HepG2 (cell line): Measurements from ENCODE around the gene ZFYVE27. TPM values are rescaled to one million over a fixed set of nuclear protein-coding genes. Genes with fewer than 3 reads are reported as not detected.

Source experiments
- CAMTA2 ChIP-seq: sonication (generic); formaldehyde crosslinking; IDR thresholded peaks from 2 replicates; pipeline ENCODE4 v1.4.0; 2020; ENCODE audit warnings: mild to moderate bottlenecking, missing genetic modification reagents, borderline replicate concordance
- CHD4 ChIP-seq: fragments of 200-600 bp; sonication (generic); IDR thresholded peaks from 2 replicates; pipeline ENCODE4 v1.7.0; 2017; ENCODE audit warnings: mild to moderate bottlenecking, low read length, borderline replicate concordance
- FOXP1 ChIP-seq, 2 experiments: fragments of 450-650 bp in 1 of 2; IDR thresholded peaks; 2 replicates each; pipeline ENCODE4 v1.6.1; 2017 to 2018; ENCODE audit warnings: antibody characterized with exemption in 1 of 2
- HNRNPLL ChIP-seq: fragments of 200-400 bp; formaldehyde crosslinking; IDR thresholded peaks from 2 replicates; pipeline ENCODE4 v1.6.1; 2017; ENCODE audit warnings: mild to moderate bottlenecking, low read depth, low read length; ENCODE audit not compliant: poor library complexity, severe bottlenecking
- HOXA9 ChIP-seq: sonication (generic); formaldehyde crosslinking; IDR thresholded peaks from 2 replicates; pipeline ENCODE4 v1.8.1; 2022; ENCODE audit warnings: missing genetic modification reagents, mild to moderate bottlenecking, moderate library complexity, borderline replicate concordance
- IKZF1 ChIP-seq: fragments of 450-650 bp; IDR thresholded peaks from 2 replicates; pipeline ENCODE4 v1.7.1; 2016
- IRF2 ChIP-seq: IDR thresholded peaks from 2 replicates; pipeline ENCODE4 v1.6.1; 2018; ENCODE audit warnings: missing genetic modification reagents, missing compliant biosample characterization
- KDM4B ChIP-seq: sonication (generic); formaldehyde crosslinking; IDR thresholded peaks from 2 replicates; pipeline ENCODE4 v1.4.0; 2020; ENCODE audit warnings: missing genetic modification reagents
- MBD4 ChIP-seq: IDR thresholded peaks from 2 replicates; pipeline ENCODE4 v1.6.1; 2012; ENCODE audit warnings: low read length, inconsistent platforms, borderline replicate concordance
- PHB2 ChIP-seq: fragments of 450-650 bp; IDR thresholded peaks from 2 replicates; pipeline ENCODE4 v1.6.1; 2018; ENCODE audit not compliant: partially characterized antibody
- ZFX ChIP-seq: sonication (generic); formaldehyde crosslinking; IDR thresholded peaks from 2 replicates; pipeline ENCODE4 v1.4.0; 2020; ENCODE audit warnings: mild to moderate bottlenecking, low read depth, missing genetic modification reagents, moderate library complexity
- ZNF12 ChIP-seq: sonication (generic); formaldehyde crosslinking; IDR thresholded peaks from 2 replicates; pipeline ENCODE4 v1.5.0; 2020; ENCODE audit warnings: missing genetic modification reagents
- ZNF446 ChIP-seq: sonication (generic); formaldehyde crosslinking; IDR thresholded peaks from 2 replicates; pipeline ENCODE4 v1.5.0; 2020; ENCODE audit warnings: mild to moderate bottlenecking, missing genetic modification reagents
- polyA plus RNA-seq, 8 experiments: library from polyadenylated mRNA; depleted of rRNA in 3 of 8; stranded (reverse) in 7 of 8; unstranded in 1 of 8; fragments of >200 nt; fragmentation: Illumina TruSeq in 4 of 8; extraction: Trizol in 4 of 8; gene quantifications; 2 replicates each; pipeline versions ENCODE4 v1.2.1 to v1.2.3, GENCODE V29; 2011 to 2016; ENCODE audit warnings: low read depth in 4 of 8, missing spikeins in 1 of 8, mixed read lengths in 1 of 8; ENCODE audit not compliant: insufficient read depth in 1 of 8
- total RNA-seq, 5 experiments: library from RNA; depleted of rRNA; stranded (reverse); fragments of >200 nt; fragmentation: Illumina TruSeq; extraction: Trizol; gene quantifications; 2 replicates each; pipeline ENCODE4 v1.2.3, GENCODE V29; 2016; ENCODE audit warnings: low read depth in 1 of 5
- TF ChIP-seq, protein P1 (sequence below): sonication (generic); formaldehyde crosslinking; IDR thresholded peaks from 2 replicates; pipeline ENCODE4 v1.5.1; 2020; ENCODE audit warnings: missing genetic modification reagents, mild to moderate bottlenecking, borderline replicate concordance
- TF ChIP-seq, protein P2 (sequence below): sonication (generic); formaldehyde crosslinking; IDR thresholded peaks from 2 replicates; pipeline ENCODE4 v1.8.1; 2023; ENCODE audit warnings: mild to moderate bottlenecking, moderate library complexity, missing genetic modification reagents
- TF ChIP-seq, protein P3 (sequence below): sonication (generic); formaldehyde crosslinking; IDR thresholded peaks from 2 replicates; pipeline ENCODE4 v1.4.0; 2020; ENCODE audit warnings: missing genetic modification reagents
- TF ChIP-seq, protein P4 (sequence below), 2 experiments: sonication (generic) in 1 of 2; formaldehyde crosslinking in 1 of 2; IDR thresholded peaks; 2 replicates each; pipeline versions ENCODE4 v1.4.0 to v1.6.1; 2018 to 2020; ENCODE audit warnings: missing genetic modification reagents in 2 of 2, borderline replicate concordance in 1 of 2, low read depth in 1 of 2, mild to moderate bottlenecking in 1 of 2, missing biosample characterization in 1 of 2
- TF ChIP-seq, protein P5 (sequence below): sonication (generic); formaldehyde crosslinking; IDR thresholded peaks from 2 replicates; pipeline ENCODE4 v1.5.1; 2020; ENCODE audit warnings: mild to moderate bottlenecking, missing genetic modification reagents, moderate library complexity

ZFYVE27 gene
- total and polyA plus RNA-seq, 2 of the 13 experiments (the other 11 are each of a cell fraction or from before 2014, with no cell fraction given), result 19.7 to 20.5 TPM

DNA sequence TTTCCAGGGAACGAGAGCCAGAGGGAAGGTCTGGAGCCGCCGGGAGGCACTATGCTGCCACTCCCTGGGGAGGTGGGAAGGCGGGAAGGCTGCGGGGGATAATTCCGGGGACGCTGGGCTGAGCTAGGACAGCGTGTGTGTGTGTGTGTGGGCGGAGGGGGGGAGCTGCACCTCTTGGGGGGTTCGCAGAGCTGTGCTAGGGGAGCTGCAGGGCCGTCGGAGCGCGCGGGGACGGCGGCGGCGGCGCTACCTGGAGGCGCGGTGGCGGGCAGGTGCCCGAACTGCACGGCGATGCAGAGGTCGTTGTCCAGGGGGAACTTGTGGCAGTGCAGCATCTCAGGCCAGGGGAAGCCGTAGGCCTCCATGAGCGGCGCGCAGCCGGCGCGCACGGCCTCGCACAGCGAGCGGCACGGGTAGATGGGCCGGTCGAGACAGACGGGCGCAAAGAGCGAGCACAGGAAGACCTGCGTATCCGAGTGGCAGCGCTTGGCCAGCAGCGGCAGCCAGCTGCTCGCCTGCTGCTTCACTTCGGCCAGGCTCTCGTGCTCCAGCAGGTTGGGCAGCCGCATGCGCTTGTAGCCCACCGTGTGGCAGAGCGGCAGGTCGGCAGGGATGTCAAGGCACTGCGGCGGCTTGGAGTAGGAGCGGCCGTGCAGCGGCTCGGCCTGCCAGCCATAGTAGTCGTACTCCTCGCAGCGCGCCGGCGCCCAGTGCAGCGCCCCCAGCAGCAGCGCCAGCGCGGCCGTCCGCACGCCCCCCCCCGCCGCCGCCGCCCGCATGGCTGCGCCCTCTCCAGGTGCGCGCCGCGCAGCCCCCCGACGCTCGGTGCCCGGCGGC is 34.3 kb downstream of the ZFYVE27 start (continued):
- TF ChIP-seq, protein P1, sequence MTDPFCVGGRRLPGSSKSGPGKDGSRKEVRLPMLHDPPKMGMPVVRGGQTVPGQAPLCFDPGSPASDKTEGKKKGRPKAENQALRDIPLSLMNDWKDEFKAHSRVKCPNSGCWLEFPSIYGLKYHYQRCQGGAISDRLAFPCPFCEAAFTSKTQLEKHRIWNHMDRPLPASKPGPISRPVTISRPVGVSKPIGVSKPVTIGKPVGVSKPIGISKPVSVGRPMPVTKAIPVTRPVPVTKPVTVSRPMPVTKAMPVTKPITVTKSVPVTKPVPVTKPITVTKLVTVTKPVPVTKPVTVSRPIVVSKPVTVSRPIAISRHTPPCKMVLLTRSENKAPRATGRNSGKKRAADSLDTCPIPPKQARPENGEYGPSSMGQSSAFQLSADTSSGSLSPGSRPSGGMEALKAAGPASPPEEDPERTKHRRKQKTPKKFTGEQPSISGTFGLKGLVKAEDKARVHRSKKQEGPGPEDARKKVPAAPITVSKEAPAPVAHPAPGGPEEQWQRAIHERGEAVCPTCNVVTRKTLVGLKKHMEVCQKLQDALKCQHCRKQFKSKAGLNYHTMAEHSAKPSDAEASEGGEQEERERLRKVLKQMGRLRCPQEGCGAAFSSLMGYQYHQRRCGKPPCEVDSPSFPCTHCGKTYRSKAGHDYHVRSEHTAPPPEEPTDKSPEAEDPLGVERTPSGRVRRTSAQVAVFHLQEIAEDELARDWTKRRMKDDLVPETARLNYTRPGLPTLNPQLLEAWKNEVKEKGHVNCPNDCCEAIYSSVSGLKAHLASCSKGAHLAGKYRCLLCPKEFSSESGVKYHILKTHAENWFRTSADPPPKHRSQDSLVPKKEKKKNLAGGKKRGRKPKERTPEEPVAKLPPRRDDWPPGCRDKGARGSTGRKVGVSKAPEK (CRISPR knock-in tag), result no peak
- TF ChIP-seq, protein P2, sequence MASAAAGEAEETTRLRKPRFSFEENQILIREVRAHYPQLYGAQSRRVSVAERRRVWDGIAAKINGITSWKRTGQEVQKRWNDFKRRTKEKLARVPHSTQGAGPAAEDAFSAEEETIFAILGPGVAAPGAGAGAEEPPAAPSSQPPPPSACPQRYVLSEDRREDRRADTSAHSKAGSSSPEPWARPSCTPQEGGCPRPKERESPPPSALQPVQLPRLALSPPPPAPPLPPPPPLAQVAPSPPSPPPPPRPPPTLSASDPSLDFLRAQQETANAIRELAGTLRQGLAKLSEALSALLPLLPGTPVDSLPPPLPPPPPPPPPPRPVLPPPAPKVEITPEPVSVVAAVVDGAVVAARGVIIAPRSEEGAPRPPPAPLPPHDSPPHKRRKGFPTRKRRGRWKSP (CRISPR knock-in tag), result peak; percentile 95
- no peak for TF ChIP-seq IKZF1
- TF ChIP-seq, protein P3, sequence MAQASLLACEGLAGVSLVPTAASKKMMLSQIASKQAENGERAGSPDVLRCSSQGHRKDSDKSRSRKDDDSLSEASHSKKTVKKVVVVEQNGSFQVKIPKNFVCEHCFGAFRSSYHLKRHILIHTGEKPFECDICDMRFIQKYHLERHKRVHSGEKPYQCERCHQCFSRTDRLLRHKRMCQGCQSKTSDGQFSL, result no peak
- no peak for TF ChIP-seq FOXP1 (IDR thresholded peaks at IDR 0.05)
- no peak for TF ChIP-seq FOXP1 (CRISPR knock-in tag; IDR thresholded peaks at IDR 0.05)
- TF ChIP-seq ZNF12, result no peak
- TF ChIP-seq MBD4, result no peak
- 0 out of 2 replicates have a peak, but pooled peaks have one; percentile 14 for TF ChIP-seq ZFX (CRISPR knock-in tag)
- TF ChIP-seq PHB2, result no peak
- no peak for TF ChIP-seq CHD4
- TF ChIP-seq, protein P4, sequence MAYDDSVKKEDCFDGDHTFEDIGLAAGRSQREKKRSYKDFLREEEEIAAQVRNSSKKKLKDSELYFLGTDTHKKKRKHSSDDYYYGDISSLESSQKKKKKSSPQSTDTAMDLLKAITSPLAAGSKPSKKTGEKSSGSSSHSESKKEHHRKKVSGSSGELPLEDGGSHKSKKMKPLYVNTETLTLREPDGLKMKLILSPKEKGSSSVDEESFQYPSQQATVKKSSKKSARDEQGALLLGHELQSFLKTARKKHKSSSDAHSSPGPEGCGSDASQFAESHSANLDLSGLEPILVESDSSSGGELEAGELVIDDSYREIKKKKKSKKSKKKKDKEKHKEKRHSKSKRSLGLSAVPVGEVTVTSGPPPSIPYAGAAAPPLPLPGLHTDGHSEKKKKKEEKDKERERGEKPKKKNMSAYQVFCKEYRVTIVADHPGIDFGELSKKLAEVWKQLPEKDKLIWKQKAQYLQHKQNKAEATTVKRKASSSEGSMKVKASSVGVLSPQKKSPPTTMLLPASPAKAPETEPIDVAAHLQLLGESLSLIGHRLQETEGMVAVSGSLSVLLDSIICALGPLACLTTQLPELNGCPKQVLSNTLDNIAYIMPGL (CRISPR knock-in tag; IDR thresholded peaks at IDR 0.05; ENCODE audit: borderline replicate concordance in 1 of 2, low read depth in 1 of 2), result no peak
- no peak for TF ChIP-seq ZNF446 (CRISPR knock-in tag)
- 0 out of 2 replicates have a peak, but pooled peaks have one; percentile 30 for TF ChIP-seq CAMTA2 (CRISPR knock-in tag)
- TF ChIP-seq HNRNPLL, result peak; percentile 47
- TF ChIP-seq, protein P5, sequence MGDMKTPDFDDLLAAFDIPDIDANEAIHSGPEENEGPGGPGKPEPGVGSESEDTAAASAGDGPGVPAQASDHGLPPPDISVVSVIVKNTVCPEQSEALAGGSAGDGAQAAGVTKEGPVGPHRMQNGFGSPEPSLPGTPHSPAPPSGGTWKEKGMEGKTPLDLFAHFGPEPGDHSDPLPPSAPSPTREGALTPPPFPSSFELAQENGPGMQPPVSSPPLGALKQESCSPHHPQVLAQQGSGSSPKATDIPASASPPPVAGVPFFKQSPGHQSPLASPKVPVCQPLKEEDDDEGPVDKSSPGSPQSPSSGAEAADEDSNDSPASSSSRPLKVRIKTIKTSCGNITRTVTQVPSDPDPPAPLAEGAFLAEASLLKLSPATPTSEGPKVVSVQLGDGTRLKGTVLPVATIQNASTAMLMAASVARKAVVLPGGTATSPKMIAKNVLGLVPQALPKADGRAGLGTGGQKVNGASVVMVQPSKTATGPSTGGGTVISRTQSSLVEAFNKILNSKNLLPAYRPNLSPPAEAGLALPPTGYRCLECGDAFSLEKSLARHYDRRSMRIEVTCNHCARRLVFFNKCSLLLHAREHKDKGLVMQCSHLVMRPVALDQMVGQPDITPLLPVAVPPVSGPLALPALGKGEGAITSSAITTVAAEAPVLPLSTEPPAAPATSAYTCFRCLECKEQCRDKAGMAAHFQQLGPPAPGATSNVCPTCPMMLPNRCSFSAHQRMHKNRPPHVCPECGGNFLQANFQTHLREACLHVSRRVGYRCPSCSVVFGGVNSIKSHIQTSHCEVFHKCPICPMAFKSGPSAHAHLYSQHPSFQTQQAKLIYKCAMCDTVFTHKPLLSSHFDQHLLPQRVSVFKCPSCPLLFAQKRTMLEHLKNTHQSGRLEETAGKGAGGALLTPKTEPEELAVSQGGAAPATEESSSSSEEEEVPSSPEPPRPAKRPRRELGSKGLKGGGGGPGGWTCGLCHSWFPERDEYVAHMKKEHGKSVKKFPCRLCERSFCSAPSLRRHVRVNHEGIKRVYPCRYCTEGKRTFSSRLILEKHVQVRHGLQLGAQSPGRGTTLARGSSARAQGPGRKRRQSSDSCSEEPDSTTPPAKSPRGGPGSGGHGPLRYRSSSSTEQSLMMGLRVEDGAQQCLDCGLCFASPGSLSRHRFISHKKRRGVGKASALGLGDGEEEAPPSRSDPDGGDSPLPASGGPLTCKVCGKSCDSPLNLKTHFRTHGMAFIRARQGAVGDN, result peak; percentile 45
- TF ChIP-seq KDM4B (CRISPR knock-in tag), result no peak
- TF ChIP-seq IRF2 (CRISPR knock-in tag), result no peak
- TF ChIP-seq HOXA9 (CRISPR knock-in tag), result no peak
